ENCODE results near the gene PRKCA. TPM values are rescaled to one million over a fixed set of nuclear protein-coding genes. Genes with fewer than 3 reads are reported as not detected.
A peak's percentile ranks its signal among the peaks of the same experiment; 100 is the strongest.
"Not testable (repeated sequence)": the region's sequence is repeated elsewhere in the genome, so short reads cannot be mapped to it uniquely, and the experiment has no call there.

The PRKCA gene
- total RNA-seq, 1 donor from 2014 or later, result 6.7 TPM

DNA sequence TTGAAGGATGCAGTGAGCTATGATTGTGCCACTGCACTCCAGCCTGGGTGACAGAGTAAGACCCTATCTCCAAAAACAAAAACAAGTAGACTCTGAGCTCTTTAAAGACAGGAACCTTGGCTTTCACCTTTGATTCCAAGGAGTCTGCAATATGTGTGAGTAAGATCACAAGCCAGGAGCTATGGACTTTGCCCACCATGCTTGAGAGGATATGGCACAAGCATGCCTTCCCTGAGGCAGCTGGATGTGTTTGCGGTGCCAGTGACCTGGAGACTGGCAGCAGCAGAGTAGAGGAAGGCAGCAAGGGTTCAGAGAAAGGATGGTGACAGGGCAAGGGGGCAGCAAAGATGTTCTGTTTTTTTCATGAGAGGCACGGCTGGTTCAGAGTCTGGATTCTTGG, 14.5 kb upstream of the PRKCA start:
- DNase-seq (ENCODE audit: low read depth), result peak; percentile 84
- TF ChIP-seq, protein P1, sequence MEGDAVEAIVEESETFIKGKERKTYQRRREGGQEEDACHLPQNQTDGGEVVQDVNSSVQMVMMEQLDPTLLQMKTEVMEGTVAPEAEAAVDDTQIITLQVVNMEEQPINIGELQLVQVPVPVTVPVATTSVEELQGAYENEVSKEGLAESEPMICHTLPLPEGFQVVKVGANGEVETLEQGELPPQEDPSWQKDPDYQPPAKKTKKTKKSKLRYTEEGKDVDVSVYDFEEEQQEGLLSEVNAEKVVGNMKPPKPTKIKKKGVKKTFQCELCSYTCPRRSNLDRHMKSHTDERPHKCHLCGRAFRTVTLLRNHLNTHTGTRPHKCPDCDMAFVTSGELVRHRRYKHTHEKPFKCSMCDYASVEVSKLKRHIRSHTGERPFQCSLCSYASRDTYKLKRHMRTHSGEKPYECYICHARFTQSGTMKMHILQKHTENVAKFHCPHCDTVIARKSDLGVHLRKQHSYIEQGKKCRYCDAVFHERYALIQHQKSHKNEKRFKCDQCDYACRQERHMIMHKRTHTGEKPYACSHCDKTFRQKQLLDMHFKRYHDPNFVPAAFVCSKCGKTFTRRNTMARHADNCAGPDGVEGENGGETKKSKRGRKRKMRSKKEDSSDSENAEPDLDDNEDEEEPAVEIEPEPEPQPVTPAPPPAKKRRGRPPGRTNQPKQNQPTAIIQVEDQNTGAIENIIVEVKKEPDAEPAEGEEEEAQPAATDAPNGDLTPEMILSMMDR (conservative IDR thresholded peaks at IDR 0.05; ENCODE audit: low read depth, low read length), result no peak
- H3K4me3 ChIP-seq (ENCODE audit: low read depth, low read length), result no peak overlapping the region

DNA sequence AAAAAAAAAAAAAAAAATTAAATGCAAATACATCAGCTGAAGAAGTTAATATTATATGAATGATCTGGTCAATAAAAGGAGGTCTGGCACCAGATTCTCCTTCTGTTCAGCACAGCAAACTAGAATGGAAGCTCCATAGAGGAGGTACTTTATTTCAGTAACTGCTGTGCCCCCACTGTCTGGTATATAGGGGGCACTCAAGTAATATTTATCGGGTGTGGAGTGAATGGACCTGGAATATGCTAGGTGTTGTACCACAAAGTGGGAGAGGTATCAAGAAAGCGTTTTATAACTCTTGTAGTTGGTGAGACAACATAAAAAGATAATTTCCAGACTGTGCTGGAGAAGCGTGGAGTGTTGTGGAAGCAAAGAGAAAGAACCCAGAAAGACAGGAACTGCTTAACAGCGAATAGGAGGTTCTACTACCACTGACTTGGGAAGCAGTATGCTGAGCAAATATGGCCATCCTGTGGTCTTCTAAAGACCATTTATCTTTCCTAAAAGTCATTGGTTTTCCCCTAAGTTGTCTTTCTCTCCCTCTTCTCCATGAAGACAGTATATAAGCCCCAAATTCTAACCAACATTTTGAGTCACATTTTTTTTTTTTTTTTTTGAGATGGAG, 12.2 kb upstream of the PRKCA start:
- H3K4me3 ChIP-seq (ENCODE audit: low read depth, low read length), result no peak overlapping the region
- TF ChIP-seq, protein P1 (conservative IDR thresholded peaks at IDR 0.05; ENCODE audit: low read depth, low read length), result peak; percentile 39
- DNase-seq (ENCODE audit: low read depth), result no peak

DNA sequence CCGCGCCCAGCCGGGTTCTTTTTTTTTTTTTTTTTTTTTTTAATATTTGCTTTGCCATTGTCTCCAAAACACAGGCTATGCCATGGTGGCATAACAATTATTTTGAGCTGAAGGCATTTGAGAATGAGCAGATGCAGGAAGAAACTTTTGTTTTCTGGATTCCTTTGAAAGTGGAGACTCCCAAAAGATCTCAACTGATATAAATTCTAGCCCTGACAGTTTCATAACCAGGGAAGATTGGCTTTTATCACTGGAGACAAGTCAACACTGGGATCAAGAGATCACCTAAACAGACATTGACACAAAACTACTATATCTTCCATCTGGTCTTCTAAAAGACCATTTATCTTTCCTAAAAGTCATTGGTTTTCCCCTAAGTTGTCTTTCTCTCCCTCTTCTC, 10.1 kb upstream of the PRKCA start:
- H3K4me3 ChIP-seq (ENCODE audit: low read depth, low read length), result no peak overlapping the region
- TF ChIP-seq, protein P1 (conservative IDR thresholded peaks at IDR 0.05; ENCODE audit: low read depth, low read length), result no peak
- DNase-seq (ENCODE audit: low read depth), result no peak

DNA sequence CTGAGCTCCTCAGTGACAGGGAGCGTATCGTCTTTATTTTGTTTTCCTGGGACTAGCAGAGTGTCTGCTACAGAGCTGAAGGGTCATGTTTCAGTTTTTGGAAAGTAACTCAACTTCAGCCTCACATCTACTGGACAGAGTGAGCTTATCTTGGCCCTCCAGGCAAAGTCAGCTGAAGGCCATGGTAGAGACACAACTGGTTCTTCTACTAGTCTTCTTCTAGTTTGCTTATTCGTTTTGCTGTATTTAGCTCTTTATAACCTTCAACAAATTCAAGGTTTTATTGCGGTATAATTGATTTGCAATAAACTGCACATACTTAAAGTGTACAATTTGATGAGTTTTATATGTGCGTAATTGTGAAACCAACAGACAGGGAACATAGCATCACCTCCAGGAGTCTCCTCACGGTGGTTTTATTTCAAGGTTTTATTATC, 6.1 kb upstream of the PRKCA start:
- TF ChIP-seq, protein P1 (conservative IDR thresholded peaks at IDR 0.05; ENCODE audit: low read depth, low read length), result no peak
- no peak for DNase-seq (ENCODE audit: low read depth)

DNA sequence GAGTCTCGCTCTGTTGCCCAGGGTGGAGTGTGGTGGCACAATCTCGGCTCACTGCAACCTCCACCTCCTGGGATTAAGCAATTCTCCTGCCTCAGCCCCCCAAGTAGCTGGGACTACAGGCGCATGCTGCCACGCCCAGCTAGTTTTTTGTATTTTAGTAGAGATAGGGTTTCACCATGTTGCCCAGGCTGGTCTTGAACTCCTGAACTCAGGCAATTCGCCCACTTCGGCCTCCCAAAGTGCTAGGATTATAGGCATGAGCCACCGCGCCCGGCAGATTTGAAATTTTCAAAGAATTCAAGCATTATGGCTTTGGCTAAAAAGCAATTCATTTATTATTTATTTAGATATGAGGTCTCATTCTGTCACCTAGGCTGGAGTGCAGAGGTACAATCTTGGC, 5.0 kb upstream of the PRKCA start:
- H3K4me3 ChIP-seq (ENCODE audit: low read depth, low read length); DNase-seq (ENCODE audit: low read depth): not testable (repeated sequence)

More for the DNA sequence above, 6.1 kb upstream of the PRKCA start:
- H3K4me3 ChIP-seq (ENCODE audit: low read depth, low read length), result no peak overlapping the region

DNA sequence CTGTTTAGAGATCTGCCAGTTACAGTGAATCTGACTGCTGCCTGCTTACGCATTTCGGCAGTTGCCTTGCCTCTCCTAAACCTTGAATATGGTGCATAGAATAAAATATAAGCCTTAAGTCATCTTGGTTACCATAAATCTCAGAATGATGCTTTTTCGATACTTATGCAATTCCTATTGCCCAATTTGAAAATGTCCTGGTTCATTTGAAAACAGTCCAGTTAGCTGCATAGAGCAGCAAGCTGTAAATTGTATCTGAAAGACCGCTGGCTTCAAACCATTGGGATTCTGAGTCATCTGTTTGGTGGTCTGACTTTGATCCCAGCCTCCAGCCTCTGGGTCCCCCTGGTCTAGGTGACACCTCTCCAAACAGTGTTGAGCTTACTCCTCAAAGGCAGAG, 2.7 kb upstream of the PRKCA start:
- DNase-seq (ENCODE audit: low read depth), result no peak
- H3K4me3 ChIP-seq (ENCODE audit: low read depth, low read length), result no peak overlapping the region
- TF ChIP-seq, protein P1 (conservative IDR thresholded peaks at IDR 0.05; ENCODE audit: low read depth, low read length), result no peak

DNA sequence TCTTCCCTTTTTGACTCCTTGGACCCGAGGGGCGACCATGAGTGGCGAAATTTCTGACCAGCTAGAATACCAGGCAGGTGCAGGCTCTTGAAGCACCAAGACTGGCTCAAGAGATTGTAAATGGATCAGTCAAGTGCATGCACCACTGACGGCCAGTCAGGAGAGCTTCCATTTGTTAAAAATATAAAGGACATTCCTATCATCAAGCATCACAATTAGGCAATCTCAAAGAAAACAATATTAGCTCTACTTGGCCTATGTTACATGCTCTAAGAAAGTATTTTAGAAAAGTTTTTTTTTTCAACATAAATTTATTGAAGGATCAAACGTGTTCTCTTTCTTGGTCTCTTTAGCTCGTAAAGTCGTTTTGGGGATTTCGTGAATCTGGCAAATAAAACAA, 1.5 kb upstream of the PRKCA start:
- no peak for DNase-seq (ENCODE audit: low read depth)
- H3K4me3 ChIP-seq (ENCODE audit: low read depth, low read length), result no peak overlapping the region
- TF ChIP-seq, protein P1 (conservative IDR thresholded peaks at IDR 0.05; ENCODE audit: low read depth, low read length), result no peak
